ENCODE measurements around the gene ZP3.
"Not testable (repeated sequence)": the region's sequence is repeated elsewhere in the genome, so short reads cannot be mapped to it uniquely, and the experiment has no call there.

Gene ZP3

DNA sequence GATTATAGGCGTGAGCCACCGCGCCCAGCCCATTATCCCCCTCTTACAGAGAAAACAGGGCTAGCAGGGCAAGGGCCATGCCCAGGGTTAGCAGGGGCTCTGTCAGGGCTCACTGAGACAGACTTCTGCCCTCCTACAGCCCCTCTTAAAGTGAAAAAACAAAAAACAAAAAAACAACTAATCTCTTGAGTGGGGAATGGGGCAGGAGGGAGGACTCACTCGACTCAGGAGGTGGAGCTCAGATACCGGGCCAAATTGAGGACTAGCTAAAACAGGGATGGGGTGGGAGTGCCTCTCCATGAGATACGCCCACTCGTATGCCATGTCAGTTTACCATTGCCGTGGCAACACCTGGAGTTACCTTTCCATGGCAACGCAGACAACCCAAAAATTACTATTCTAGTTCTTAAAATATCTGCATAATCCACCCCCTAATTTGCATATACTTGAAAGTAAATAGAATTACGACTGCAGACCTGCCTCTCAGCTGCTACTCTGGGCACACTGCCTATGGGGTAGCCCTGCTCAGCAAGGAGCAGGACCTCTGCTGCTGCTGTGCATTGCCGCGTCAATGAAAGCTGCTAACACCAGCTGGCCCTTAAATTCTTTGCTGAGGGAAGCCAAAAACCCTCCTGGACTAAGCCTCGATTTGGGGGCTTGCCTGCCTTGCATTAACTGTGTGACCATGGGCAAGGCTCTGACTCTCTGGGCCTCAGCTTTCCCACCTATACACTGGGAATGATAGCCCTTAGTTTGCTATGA, 28.6 kb upstream of the ZP3 start:
- no peak for TF ChIP-seq CTCF (IDR thresholded peaks at IDR 0.05; ENCODE audit: borderline replicate concordance, control extremely low read depth, extremely low read depth, insufficient read depth, missing control alignments)
- in situ Hi-C loops (cut with MboI; ENCODE audit: low sequenced_read_pairs, unreplicated experiment): no loop called here
- DNase-seq (ENCODE audit: low spot score): no peak

DNA sequence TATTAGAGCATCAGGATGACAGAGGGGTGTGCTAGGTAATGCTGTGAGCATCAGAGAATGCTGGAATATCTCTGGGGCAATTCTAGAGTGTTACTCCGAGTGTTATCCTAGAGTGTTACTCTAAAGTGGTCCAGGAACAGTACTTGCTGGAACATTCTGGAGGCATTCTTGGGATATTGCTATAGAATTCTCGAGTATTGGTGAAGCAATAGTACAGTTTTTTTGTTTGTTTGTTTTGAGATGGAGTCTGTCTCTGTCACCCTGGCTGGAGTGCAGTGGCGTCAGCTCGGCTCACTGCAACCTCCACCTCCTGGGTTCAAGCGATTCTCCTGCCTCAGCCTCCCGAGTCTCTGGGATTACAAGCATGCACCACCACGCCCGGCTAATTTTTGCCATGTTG, 27.9 kb upstream of the ZP3 start:
- in situ Hi-C loops (cut with MboI; ENCODE audit: low sequenced_read_pairs, unreplicated experiment): no loop called here
- no peak for DNase-seq (ENCODE audit: low spot score)
- TF ChIP-seq CTCF (IDR thresholded peaks at IDR 0.05; ENCODE audit: borderline replicate concordance, control extremely low read depth, extremely low read depth, insufficient read depth, missing control alignments): no peak

DNA sequence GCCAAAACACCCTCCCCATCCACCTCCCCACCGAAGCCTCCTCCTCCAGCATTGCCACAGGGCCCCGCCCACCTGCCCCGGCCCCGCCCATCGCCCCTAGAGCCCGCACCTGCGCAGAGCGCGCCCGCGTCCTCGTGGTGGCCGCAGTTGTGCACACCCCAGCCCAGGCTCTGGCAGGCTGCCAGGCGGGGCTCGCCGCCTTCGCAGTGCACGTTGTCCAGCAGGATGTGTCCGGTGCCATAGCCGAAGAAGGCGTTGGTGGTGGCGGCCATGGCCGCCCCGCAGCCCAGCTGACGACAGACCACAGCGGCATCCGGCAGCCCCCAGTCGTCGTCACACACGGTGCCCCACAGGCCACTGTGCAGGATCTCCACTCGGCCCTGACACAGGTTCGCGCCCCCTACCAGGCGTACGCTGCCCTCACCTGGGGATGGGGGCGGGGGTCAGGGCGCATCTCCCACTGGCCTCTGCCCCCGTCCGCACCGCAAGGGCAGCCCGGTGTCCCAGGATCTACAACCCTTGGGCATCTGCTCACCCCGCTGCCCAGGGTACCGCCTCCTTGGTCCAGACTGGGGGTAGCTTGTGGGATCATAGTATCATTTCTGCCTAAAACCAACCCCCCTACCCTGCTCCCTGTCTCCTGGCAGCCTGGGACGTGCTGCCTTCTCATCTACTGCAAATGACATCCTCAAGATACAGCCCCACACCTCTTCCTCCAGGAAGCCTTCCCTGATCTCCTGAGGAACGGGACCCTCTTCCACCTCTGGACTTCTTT, 27.2 kb upstream of the ZP3 start:
- in situ Hi-C loops (cut with MboI; ENCODE audit: low sequenced_read_pairs, unreplicated experiment): no loop called here
- peak; percentile 94 for DNase-seq (ENCODE audit: low spot score)
- no peak for TF ChIP-seq CTCF (IDR thresholded peaks at IDR 0.05; ENCODE audit: borderline replicate concordance, control extremely low read depth, extremely low read depth, insufficient read depth, missing control alignments)

GRCh38 chr7:76400248-76400647, 24.5 kb upstream of the ZP3 start:
- in situ Hi-C loops (cut with MboI; ENCODE audit: low sequenced_read_pairs, unreplicated experiment): no loop called here
- no peak for TF ChIP-seq CTCF (IDR thresholded peaks at IDR 0.05; ENCODE audit: borderline replicate concordance, control extremely low read depth, extremely low read depth, insufficient read depth, missing control alignments)
- DNase-seq (ENCODE audit: low spot score): no peak

DNA sequence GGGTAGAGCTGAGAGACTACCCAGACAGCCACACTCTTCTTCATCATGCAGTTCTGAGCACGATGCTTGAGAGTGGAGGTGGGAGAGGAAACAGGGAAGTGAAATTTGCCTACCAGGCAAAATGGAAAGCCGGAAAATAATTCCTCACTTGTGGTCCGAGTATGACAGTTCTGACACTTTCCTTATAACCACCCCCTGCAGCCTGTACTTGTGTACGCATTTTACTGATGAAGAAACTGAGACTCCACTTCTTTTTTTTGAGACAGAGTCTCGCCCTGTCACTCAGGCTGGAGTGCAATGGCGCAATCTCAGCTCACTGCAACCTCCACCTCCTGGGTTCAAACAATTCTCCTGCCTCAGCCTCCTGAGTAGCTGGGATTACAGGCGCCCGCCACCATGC, 21.7 kb upstream of the ZP3 start:
- in situ Hi-C loops (cut with MboI; ENCODE audit: low sequenced_read_pairs, unreplicated experiment); DNase-seq (ENCODE audit: low spot score): not testable (repeated sequence)

- TF ChIP-seq CTCF (IDR thresholded peaks at IDR 0.05; ENCODE audit: borderline replicate concordance, control extremely low read depth, extremely low read depth, insufficient read depth, missing control alignments): no peak
- in situ Hi-C loops (cut with MboI; ENCODE audit: low sequenced_read_pairs, unreplicated experiment): no loop called here
- DNase-seq (ENCODE audit: low spot score): no peak
Measured at GRCh38 chr7:76403780-76404494, 20.8 kb upstream of the ZP3 start.

Data from GM13976 (cell line).